HEK293 (cell line): Measurements from ENCODE around the gene ZNF503.

Experiments
- CTCF ChIA-PET: fragments of 350-600 bp; formaldehyde crosslinking; extraction: SDS; loops from one replicate; lab custom pipeline; 2021; ENCODE audit warnings: antibody characterized with exemption; lab: Yijun Ruan, JAX
- POLR2A ChIA-PET: fragments of 300-600 bp; formaldehyde crosslinking; extraction: SDS; loops from one replicate; lab custom pipeline; 2020; ENCODE audit warnings: antibody characterized with exemption, inconsistent platforms; lab: Yijun Ruan, JAX
- H3K27ac ChIP-seq: fragments of 200-500 bp; sonication (Bioruptor generic); 2 replicates; pipeline ENCODE4 v1.5.1; 2014; ENCODE audit warnings: low read depth, low read length, control low read depth, inconsistent platforms; ENCODE audit errors: extremely low read depth
- H3K36me3 ChIP-seq, 2 experiments: fragments of 200-500 bp in 1 of 2; sonication (Bioruptor generic) in 1 of 2; 1 replicate in 1 of 2; 2 replicates in 1 of 2; pipeline ENCODE4 v1.5.1; 2014 to 2017; ENCODE audit warnings: inconsistent platforms in 2 of 2, low read length in 2 of 2; ENCODE audit not compliant: control insufficient read depth in 2 of 2, insufficient read depth in 1 of 2
- H3K4me1 ChIP-seq: fragments of 200-500 bp; sonication (Bioruptor generic); 2 replicates; pipeline ENCODE4 v1.5.1; 2014; ENCODE audit warnings: mild to moderate bottlenecking, low read length, inconsistent platforms; ENCODE audit not compliant: control insufficient read depth, insufficient read depth
- H3K4me3 ChIP-seq: 2 replicates; pipeline ENCODE4 v1.5.1; 2011; ENCODE audit warnings: low read depth, mild to moderate bottlenecking, control low read depth, low read length, moderate library complexity
- H3K9me3 ChIP-seq: fragments of 200-500 bp; sonication (Bioruptor generic); 2 replicates; pipeline ENCODE4 v1.5.1; 2014; ENCODE audit warnings: low read depth, low read length, inconsistent platforms; ENCODE audit not compliant: control insufficient read depth, insufficient read depth
- FEZF1 ChIP-seq: fragments of 450-650 bp; formaldehyde crosslinking; IDR thresholded peaks from 2 replicates; pipeline ENCODE4 v1.5.1; 2016; ENCODE audit warnings: missing biosample characterization, missing genetic modification characterization
- GLI4 ChIP-seq: fragments of 450-650 bp; formaldehyde crosslinking; IDR thresholded peaks from 2 replicates; pipeline ENCODE4 v1.5.1; 2016; ENCODE audit warnings: missing biosample characterization, missing genetic modification characterization
- GLIS1 ChIP-seq: fragments of 450-650 bp; formaldehyde crosslinking; IDR thresholded peaks from 2 replicates; pipeline ENCODE4 v1.5.1; 2016; ENCODE audit warnings: missing biosample characterization, missing genetic modification characterization
- HOXC10 ChIP-seq: sonication (generic); formaldehyde crosslinking; IDR thresholded peaks from 2 replicates; pipeline ENCODE4 v1.8.1; 2023; ENCODE audit warnings: mild to moderate bottlenecking, missing genetic modification reagents
- KLF8 ChIP-seq: fragments of 450-650 bp; formaldehyde crosslinking; IDR thresholded peaks from 2 replicates; pipeline ENCODE4 v1.5.1; 2016; ENCODE audit warnings: missing biosample characterization, missing genetic modification characterization
- PRDM6 ChIP-seq: fragments of 450-650 bp; formaldehyde crosslinking; IDR thresholded peaks from 2 replicates; pipeline ENCODE4 v1.5.1; 2017; ENCODE audit warnings: missing biosample characterization, missing genetic modification characterization
- SETDB1 ChIP-seq: IDR thresholded peaks from one replicate; pipeline ENCODE4 v1.6.1; 2017; ENCODE audit warnings: mild to moderate bottlenecking, low read length, moderate library complexity, mixed read lengths; ENCODE audit not compliant: insufficient read length
- YY1 ChIP-seq: fragments of 450-650 bp; formaldehyde crosslinking; IDR thresholded peaks from 2 replicates; pipeline ENCODE4 v1.5.1; 2018; ENCODE audit warnings: missing biosample characterization, missing genetic modification characterization
- ZBTB8A ChIP-seq: fragments of 450-650 bp; formaldehyde crosslinking; IDR thresholded peaks from 2 replicates; pipeline ENCODE4 v1.5.1; 2016; ENCODE audit warnings: missing biosample characterization, missing genetic modification characterization
- ZNF112 ChIP-seq: fragments of 450-650 bp; formaldehyde crosslinking; IDR thresholded peaks from 2 replicates; pipeline ENCODE4 v1.5.0; 2017; ENCODE audit warnings: missing biosample characterization, missing genetic modification characterization
- ZNF223 ChIP-seq: fragments of 450-650 bp; formaldehyde crosslinking; IDR thresholded peaks from 2 replicates; pipeline ENCODE4 v1.5.1; 2016; ENCODE audit warnings: missing biosample characterization, missing genetic modification characterization
- ZNF324 ChIP-seq: fragments of 450-650 bp; formaldehyde crosslinking; IDR thresholded peaks from 2 replicates; pipeline ENCODE4 v1.5.1; 2016; ENCODE audit warnings: missing biosample characterization, missing genetic modification characterization
- ZNF423 ChIP-seq: fragments of 450-650 bp; formaldehyde crosslinking; IDR thresholded peaks from 2 replicates; pipeline ENCODE4 v1.5.1; 2016; ENCODE audit warnings: missing biosample characterization, missing genetic modification characterization
- ZNF521 ChIP-seq: fragments of 450-650 bp; formaldehyde crosslinking; IDR thresholded peaks from 2 replicates; pipeline ENCODE4 v1.5.1; 2017; ENCODE audit warnings: missing biosample characterization, mild to moderate bottlenecking, missing genetic modification characterization
- ZNF585B ChIP-seq: fragments of 450-650 bp; formaldehyde crosslinking; IDR thresholded peaks from 2 replicates; pipeline ENCODE4 v1.5.1; 2016; ENCODE audit warnings: missing biosample characterization, missing genetic modification characterization
- ZNF701 ChIP-seq: fragments of 450-650 bp; formaldehyde crosslinking; IDR thresholded peaks from 2 replicates; pipeline ENCODE4 v1.5.1; 2016; ENCODE audit warnings: missing biosample characterization, missing genetic modification characterization
- ZNF768 ChIP-seq: fragments of 450-650 bp; formaldehyde crosslinking; IDR thresholded peaks from 2 replicates; pipeline ENCODE4 v1.5.1; 2018; ENCODE audit warnings: missing biosample characterization, mild to moderate bottlenecking, missing genetic modification characterization
- TF ChIP-seq, protein P1 (sequence below): fragments of 450-650 bp; formaldehyde crosslinking; IDR thresholded peaks from 2 replicates; pipeline ENCODE4 v1.5.1; 2016; ENCODE audit warnings: missing biosample characterization, missing genetic modification characterization

The ZNF503 gene

GRCh38 chr10:75358132-75358531 lies 43.4 kb downstream of the ZNF503 start:
- CTCF ChIA-PET: interaction anchor here (3.5 kb wide), 1 partner anchor 36 kb away, joined by 13 read pairs; no protein-coding TSS in a partner anchor
- no peak overlapping the region for H3K4me3 ChIP-seq
- TF ChIP-seq ZBTB8A (tag by site-specific recombination): no peak
- peak; percentile 29; the same call in 1 of the 2 replicates for TF ChIP-seq PRDM6 (tag by site-specific recombination)
- TF ChIP-seq FEZF1 (tag by site-specific recombination): peak; percentile 87
- peak overlapping the region; percentile 76; the same call in 1 of the 2 replicates for H3K27ac ChIP-seq
- peaks cover 16% of the 10 kb centered on the region for H3K4me1 ChIP-seq
- POLR2A ChIA-PET: interaction anchor here (0.7 to 2.7 kb wide), 4 partner anchors 19 to 63 kb away, joined by 3 to 13 read pairs (median 8); partner anchors contain the start of gene ZNF503
- no peaks in the 10 kb centered on the region for H3K36me3 ChIP-seq
- H3K9me3 ChIP-seq: no peaks in the 10 kb centered on the region

DNA sequence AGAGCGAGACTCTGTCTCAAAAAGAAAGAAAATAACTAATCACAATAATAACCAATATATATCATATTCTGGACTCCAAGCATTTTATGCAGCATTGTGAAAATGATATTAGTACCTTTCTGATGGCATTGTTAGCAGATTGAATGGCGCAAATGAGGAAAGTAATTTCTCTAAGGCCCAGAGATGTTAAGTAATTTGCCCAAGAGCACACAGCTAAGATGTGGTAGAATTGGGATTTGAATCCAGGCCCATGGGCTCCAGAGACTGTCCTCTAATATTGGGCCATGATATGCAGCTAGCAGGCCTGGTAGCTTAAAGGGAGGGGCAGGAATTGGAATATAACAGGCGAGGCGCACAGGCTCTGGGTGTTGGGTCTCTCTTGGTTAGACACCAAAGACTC lies 44.1 kb downstream of the ZNF503 start:
- H3K36me3 ChIP-seq: no peaks in the 10 kb centered on the region
- no peak overlapping the region for H3K27ac ChIP-seq
- no peak for TF ChIP-seq HOXC10
- peak; percentile 79; the same call in 1 of the 2 replicates for TF ChIP-seq ZNF768
- ChIA-PET POLR2A (interaction anchor here (2.0 kb wide), 1 partner anchor 45 kb away, joined by 7 read pairs; the partner anchor contains the start of gene ZNF503), CTCF (interaction anchor here (0.6 to 3.5 kb wide), 3 partner anchors 12 to 42 kb away, joined by 3 to 13 read pairs (median 3); no protein-coding TSS in a partner anchor)
- no peaks in the 10 kb centered on the region for H3K9me3 ChIP-seq
- peaks cover 16% of the 10 kb centered on the region for H3K4me1 ChIP-seq
- no peak overlapping the region for H3K4me3 ChIP-seq

DNA sequence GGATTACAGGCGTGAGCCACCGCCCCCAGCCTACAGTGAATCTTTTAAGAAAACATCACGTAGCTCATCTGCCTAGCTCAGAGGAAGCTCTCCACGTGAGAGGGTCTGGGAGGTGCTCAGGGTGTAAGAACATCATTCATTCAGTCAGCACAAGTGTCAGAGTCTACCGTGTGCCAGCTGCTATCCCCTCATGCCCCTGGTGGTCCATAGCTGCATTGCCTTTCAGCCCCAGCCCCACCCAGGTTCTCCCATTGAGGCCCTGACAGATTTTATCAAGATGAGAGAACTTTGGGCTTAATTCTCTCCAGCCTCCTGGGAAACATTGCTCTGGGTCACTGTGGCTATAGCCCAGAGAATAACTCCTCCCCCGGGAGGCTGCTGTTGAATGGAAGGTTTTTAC lies 45.1 kb downstream of the ZNF503 start:
- Histone ChIP-seq H3K27ac (no peak overlapping the region), H3K36me3 (no peaks in the 10 kb centered on the region), H3K9me3 (no peaks in the 10 kb centered on the region)
- TF ChIP-seq GLIS1 (no peak), ZNF423 (tag by site-specific recombination) (no peak), ZNF324 (tag by site-specific recombination) (no peak), ZNF585B (tag by site-specific recombination) (no peak), ZNF521 (tag by site-specific recombination) (no peak), GLI4 (no peak), ZNF701 (tag by site-specific recombination) (no peak), ZNF112 (tag by site-specific recombination) (no peak), ZNF223 (tag by site-specific recombination) (no peak)
- TF ChIP-seq, protein P1, sequence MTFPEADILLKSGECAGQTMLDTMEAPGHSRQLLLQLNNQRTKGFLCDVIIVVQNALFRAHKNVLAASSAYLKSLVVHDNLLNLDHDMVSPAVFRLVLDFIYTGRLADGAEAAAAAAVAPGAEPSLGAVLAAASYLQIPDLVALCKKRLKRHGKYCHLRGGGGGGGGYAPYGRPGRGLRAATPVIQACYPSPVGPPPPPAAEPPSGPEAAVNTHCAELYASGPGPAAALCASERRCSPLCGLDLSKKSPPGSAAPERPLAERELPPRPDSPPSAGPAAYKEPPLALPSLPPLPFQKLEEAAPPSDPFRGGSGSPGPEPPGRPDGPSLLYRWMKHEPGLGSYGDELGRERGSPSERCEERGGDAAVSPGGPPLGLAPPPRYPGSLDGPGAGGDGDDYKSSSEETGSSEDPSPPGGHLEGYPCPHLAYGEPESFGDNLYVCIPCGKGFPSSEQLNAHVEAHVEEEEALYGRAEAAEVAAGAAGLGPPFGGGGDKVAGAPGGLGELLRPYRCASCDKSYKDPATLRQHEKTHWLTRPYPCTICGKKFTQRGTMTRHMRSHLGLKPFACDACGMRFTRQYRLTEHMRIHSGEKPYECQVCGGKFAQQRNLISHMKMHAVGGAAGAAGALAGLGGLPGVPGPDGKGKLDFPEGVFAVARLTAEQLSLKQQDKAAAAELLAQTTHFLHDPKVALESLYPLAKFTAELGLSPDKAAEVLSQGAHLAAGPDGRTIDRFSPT (tag by site-specific recombination): no peak
- TF ChIP-seq, all 188 proteins: peak for 0
- ChIA-PET POLR2A (interaction anchor here (2.0 kb wide), 1 partner anchor 46 kb away, joined by 7 read pairs; the partner anchor contains the start of gene ZNF503), CTCF (interaction anchor here (0.6 to 3.5 kb wide), 7 partner anchors 9 to 1398 kb away, joined by 3 to 13 read pairs (median 3); no protein-coding TSS in a partner anchor)
- Histone ChIP-seq H3K4me1 (peaks cover 16% of the 10 kb centered on the region), H3K4me3 (no peak overlapping the region)

DNA sequence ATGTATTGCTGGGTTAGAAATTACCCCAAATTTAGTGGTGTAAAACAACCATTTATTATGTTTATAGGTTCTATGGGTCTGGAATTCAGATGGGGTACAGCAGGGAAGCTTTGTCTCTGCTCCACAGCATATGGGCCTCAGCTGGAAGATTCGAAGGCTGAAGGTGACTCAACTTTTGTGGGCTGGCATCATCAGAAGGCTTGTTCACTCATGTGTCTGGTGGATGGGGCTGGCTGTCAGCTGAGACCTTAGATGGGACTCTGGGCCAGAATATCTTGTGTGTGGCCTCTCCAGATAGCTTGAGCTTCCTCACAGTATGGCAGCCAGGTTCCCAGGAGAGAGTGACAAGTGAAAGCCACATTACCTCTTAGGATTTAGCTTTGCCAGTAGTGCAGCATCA lies 45.9 kb downstream of the ZNF503 start:
- H3K36me3 ChIP-seq: no peaks in the 10 kb centered on the region
- no peaks in the 10 kb centered on the region for H3K9me3 ChIP-seq
- ChIA-PET POLR2A (interaction anchor here (2.0 kb wide), 1 partner anchor 46 kb away, joined by 7 read pairs; the partner anchor contains the start of gene ZNF503), CTCF (interaction anchor here (0.6 kb wide), 1 partner anchor 1156 kb away, joined by 3 read pairs; no protein-coding TSS in a partner anchor)
- H3K27ac ChIP-seq: no peak overlapping the region
- H3K4me3 ChIP-seq: no peak overlapping the region
- peaks cover 16% of the 10 kb centered on the region for H3K4me1 ChIP-seq
- TF ChIP-seq SETDB1: peak; percentile 45
- TF ChIP-seq KLF8 (tag by site-specific recombination): no peak
- TF ChIP-seq YY1 (tag by site-specific recombination): peak; percentile 14; the same call in 1 of the 2 replicates
- TF ChIP-seq, all 188 proteins: peak for 2
